Osteocyte (in vitro differentiated cells): ENCODE results near the gene FUT8. TPM values are rescaled to one million over a fixed set of nuclear protein-coding genes. Genes with fewer than 3 reads are reported as not detected.

ENCODE experiments used
- DNase-seq: peaks from one replicate; pipeline ENCODE4 v3.0.0; 2021; ENCODE audit warnings: mixed read lengths; ENCODE audit not compliant: unreplicated experiment; ENCODE audit errors: extremely low spot score
- H3K27ac Mint-ChIP-seq: one replicate; pipeline ENCODE4 v1.8.0; 2021; ENCODE audit warnings: mild to moderate bottlenecking, mixed read lengths; ENCODE audit not compliant: unreplicated experiment
- H3K27me3 Mint-ChIP-seq: one replicate; pipeline ENCODE4 v1.8.0; 2021; ENCODE audit warnings: mixed read lengths; ENCODE audit not compliant: unreplicated experiment
- H3K36me3 Mint-ChIP-seq: one replicate; pipeline ENCODE4 v1.8.0; 2021; ENCODE audit warnings: mixed read lengths; ENCODE audit not compliant: unreplicated experiment
- H3K4me1 Mint-ChIP-seq: one replicate; pipeline ENCODE4 v1.8.0; 2021; ENCODE audit warnings: mixed read lengths; ENCODE audit not compliant: unreplicated experiment
- H3K4me3 Mint-ChIP-seq: one replicate; pipeline ENCODE4 v1.8.0; 2021; ENCODE audit warnings: mild to moderate bottlenecking, moderate library complexity, mixed read lengths; ENCODE audit not compliant: unreplicated experiment
- H3K9me3 Mint-ChIP-seq: one replicate; pipeline ENCODE4 v1.8.0; 2021; ENCODE audit warnings: mixed read lengths; ENCODE audit not compliant: unreplicated experiment
- CTCF ChIP-seq: fragments of 200-600 bp; sonication (generic); IDR thresholded peaks from 2 replicates; pipeline ENCODE4 v1.5.0; 2021; ENCODE audit warnings: antibody characterized with exemption, mild to moderate bottlenecking, moderate library complexity
- total RNA-seq: library from RNA; stranded (reverse); gene quantifications from 2 replicates; pipeline ENCODE4 v1.2.1, GENCODE V29; 2021

Gene FUT8
- total RNA-seq, 1 donor from 2014 or later, result 35.5 TPM

- no peak overlapping the region for H3K27ac Mint-ChIP-seq
- no peaks in the 10 kb centered on the region for H3K4me1 Mint-ChIP-seq
- no peak for TF ChIP-seq CTCF
- DNase-seq, result no peak
- no peaks in the 10 kb centered on the region for H3K36me3 Mint-ChIP-seq
- H3K9me3 Mint-ChIP-seq, result no peaks in the 10 kb centered on the region
- H3K27me3 Mint-ChIP-seq, result no peaks in the 10 kb centered on the region
- H3K4me3 Mint-ChIP-seq, result no peak overlapping the region
Measured at GRCh38 chr14:65753061-65753460, 340.5 kb downstream of the FUT8 start.

- H3K9me3 Mint-ChIP-seq, result no peaks in the 10 kb centered on the region
- H3K27ac Mint-ChIP-seq, result no peak overlapping the region
- H3K4me1 Mint-ChIP-seq, result no peaks in the 10 kb centered on the region
Measured at GRCh38 chr14:65755331-65755730, 342.8 kb downstream of the FUT8 start.

GRCh38 chr14:65756880-65757279 is 344.4 kb downstream of the FUT8 start:
- Mint-ChIP-seq H3K4me1 (no peaks in the 10 kb centered on the region), H3K27me3 (peaks cover 2% of the 10 kb centered on the region), H3K4me3 (no peak overlapping the region), H3K9me3 (no peaks in the 10 kb centered on the region), H3K27ac (no peak overlapping the region), H3K36me3 (no peaks in the 10 kb centered on the region)
- no peak for TF ChIP-seq CTCF
- no peak for DNase-seq

More at GRCh38 chr14:65755331-65755730, 342.8 kb downstream of the FUT8 start:
- no peak for DNase-seq
- Mint-ChIP-seq H3K27me3 (peaks cover 2% of the 10 kb centered on the region), H3K36me3 (no peaks in the 10 kb centered on the region), H3K4me3 (no peak overlapping the region)
- no peak for TF ChIP-seq CTCF

GRCh38 chr14:65769151-65769550 is 356.6 kb downstream of the FUT8 start:
- H3K4me1 Mint-ChIP-seq, result no peaks in the 10 kb centered on the region
- TF ChIP-seq CTCF, result no peak
- no peaks in the 10 kb centered on the region for H3K9me3 Mint-ChIP-seq
- no peak overlapping the region for H3K27ac Mint-ChIP-seq
- H3K27me3 Mint-ChIP-seq, result no peaks in the 10 kb centered on the region
- no peak overlapping the region for H3K4me3 Mint-ChIP-seq
- H3K36me3 Mint-ChIP-seq, result no peaks in the 10 kb centered on the region
- no peak for DNase-seq

GRCh38 chr14:65770681-65771080 is 358.2 kb downstream of the FUT8 start:
- no peaks in the 10 kb centered on the region for H3K4me1 Mint-ChIP-seq
- DNase-seq, result peak; percentile 66
- no peak overlapping the region for H3K4me3 Mint-ChIP-seq
- H3K27ac Mint-ChIP-seq, result no peak overlapping the region
- no peaks in the 10 kb centered on the region for H3K9me3 Mint-ChIP-seq
- no peak for TF ChIP-seq CTCF
- H3K36me3 Mint-ChIP-seq, result no peaks in the 10 kb centered on the region
- H3K27me3 Mint-ChIP-seq, result no peaks in the 10 kb centered on the region
